Glutamatergic neuron (in vitro differentiated cells): ENCODE measurements around the gene SNX20. TPM values are rescaled to one million over a fixed set of nuclear protein-coding genes. Genes with fewer than 3 reads are reported as not detected.

Experiments
- DNase-seq: peaks from one replicate; pipeline ENCODE4 v3.0.0; 2022
- H3K27ac Mint-ChIP-seq: one replicate; pipeline ENCODE4 v1.8.0; 2020; ENCODE audit warnings: mild to moderate bottlenecking, mixed read lengths, inconsistent platforms; ENCODE audit not compliant: unreplicated experiment
- H3K27me3 Mint-ChIP-seq: one replicate; pipeline ENCODE4 v1.8.0; 2020; ENCODE audit warnings: mild to moderate bottlenecking, moderate library complexity, mixed read lengths, inconsistent platforms; ENCODE audit not compliant: unreplicated experiment
- H3K36me3 Mint-ChIP-seq: one replicate; pipeline ENCODE4 v1.8.0; 2020; ENCODE audit warnings: mild to moderate bottlenecking, mixed read lengths, inconsistent platforms; ENCODE audit not compliant: unreplicated experiment
- H3K4me1 Mint-ChIP-seq: one replicate; pipeline ENCODE4 v1.8.0; 2020; ENCODE audit warnings: mild to moderate bottlenecking, low read depth, mixed read lengths, inconsistent platforms; ENCODE audit not compliant: unreplicated experiment
- H3K4me3 Mint-ChIP-seq: one replicate; pipeline ENCODE4 v1.8.0; 2020; ENCODE audit warnings: mild to moderate bottlenecking, mixed read lengths, inconsistent platforms; ENCODE audit not compliant: unreplicated experiment
- H3K9me3 Mint-ChIP-seq: one replicate; pipeline ENCODE4 v1.8.0; 2020; ENCODE audit warnings: mild to moderate bottlenecking, moderate library complexity, mixed read lengths, inconsistent platforms; ENCODE audit not compliant: unreplicated experiment
- total RNA-seq: library from RNA; stranded (reverse); fragmentation: NEBNext Ultra II Directional; extraction: Animal tissue kit (Norgen Biotek cat#: 25700); gene quantifications from one replicate; pipeline ENCODE4 v1.2.1, GENCODE V29; 2021; ENCODE audit not compliant: unreplicated experiment
- TF ChIP-seq, protein P1 (sequence below): fragments of 200-600 bp; sonication (generic); IDR thresholded peaks from one replicate; pipeline ENCODE4 v1.5.0; 2021; ENCODE audit not compliant: partially characterized antibody, unreplicated experiment

The SNX20 gene
- total RNA-seq, 1 donor from 2014 or later, result not detected

DNA sequence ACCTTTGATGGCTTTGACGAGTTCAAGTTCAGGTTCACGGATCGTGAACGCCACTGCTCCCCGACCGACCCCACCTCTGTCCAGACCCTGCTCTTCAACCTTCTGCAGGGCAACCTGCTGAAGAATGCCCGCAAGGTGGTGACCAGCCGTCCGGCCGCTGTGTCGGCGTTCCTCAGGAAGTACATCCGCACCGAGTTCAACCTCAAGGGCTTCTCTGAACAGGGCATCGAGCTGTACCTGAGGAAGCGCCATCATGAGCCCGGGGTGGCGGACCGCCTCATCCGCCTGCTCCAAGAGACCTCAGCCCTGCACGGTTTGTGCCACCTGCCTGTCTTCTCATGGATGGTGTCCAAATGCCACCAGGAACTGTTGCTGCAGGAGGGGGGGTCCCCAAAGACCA is 29.9 kb upstream of the SNX20 start:
- H3K4me3 Mint-ChIP-seq, result no peak overlapping the region
- peaks cover 2% of the 10 kb centered on the region for H3K27me3 Mint-ChIP-seq
- no peak for DNase-seq
- no peaks in the 10 kb centered on the region for H3K4me1 Mint-ChIP-seq
- TF ChIP-seq, protein P1, sequence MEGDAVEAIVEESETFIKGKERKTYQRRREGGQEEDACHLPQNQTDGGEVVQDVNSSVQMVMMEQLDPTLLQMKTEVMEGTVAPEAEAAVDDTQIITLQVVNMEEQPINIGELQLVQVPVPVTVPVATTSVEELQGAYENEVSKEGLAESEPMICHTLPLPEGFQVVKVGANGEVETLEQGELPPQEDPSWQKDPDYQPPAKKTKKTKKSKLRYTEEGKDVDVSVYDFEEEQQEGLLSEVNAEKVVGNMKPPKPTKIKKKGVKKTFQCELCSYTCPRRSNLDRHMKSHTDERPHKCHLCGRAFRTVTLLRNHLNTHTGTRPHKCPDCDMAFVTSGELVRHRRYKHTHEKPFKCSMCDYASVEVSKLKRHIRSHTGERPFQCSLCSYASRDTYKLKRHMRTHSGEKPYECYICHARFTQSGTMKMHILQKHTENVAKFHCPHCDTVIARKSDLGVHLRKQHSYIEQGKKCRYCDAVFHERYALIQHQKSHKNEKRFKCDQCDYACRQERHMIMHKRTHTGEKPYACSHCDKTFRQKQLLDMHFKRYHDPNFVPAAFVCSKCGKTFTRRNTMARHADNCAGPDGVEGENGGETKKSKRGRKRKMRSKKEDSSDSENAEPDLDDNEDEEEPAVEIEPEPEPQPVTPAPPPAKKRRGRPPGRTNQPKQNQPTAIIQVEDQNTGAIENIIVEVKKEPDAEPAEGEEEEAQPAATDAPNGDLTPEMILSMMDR, result no peak
- peaks cover 1% of the 10 kb centered on the region for H3K9me3 Mint-ChIP-seq
- H3K36me3 Mint-ChIP-seq, result peaks cover 4% of the 10 kb centered on the region
- no peak overlapping the region for H3K27ac Mint-ChIP-seq

GRCh38 chr16:50709980-50710379 is 28.9 kb upstream of the SNX20 start:
- Mint-ChIP-seq H3K27ac (no peak overlapping the region), H3K36me3 (peaks cover 11% of the 10 kb centered on the region), H3K4me3 (no peak overlapping the region), H3K9me3 (peaks cover 1% of the 10 kb centered on the region), H3K4me1 (no peaks in the 10 kb centered on the region), H3K27me3 (peaks cover 2% of the 10 kb centered on the region)
- TF ChIP-seq, protein P1, result no peak
- DNase-seq, result no peak

DNA sequence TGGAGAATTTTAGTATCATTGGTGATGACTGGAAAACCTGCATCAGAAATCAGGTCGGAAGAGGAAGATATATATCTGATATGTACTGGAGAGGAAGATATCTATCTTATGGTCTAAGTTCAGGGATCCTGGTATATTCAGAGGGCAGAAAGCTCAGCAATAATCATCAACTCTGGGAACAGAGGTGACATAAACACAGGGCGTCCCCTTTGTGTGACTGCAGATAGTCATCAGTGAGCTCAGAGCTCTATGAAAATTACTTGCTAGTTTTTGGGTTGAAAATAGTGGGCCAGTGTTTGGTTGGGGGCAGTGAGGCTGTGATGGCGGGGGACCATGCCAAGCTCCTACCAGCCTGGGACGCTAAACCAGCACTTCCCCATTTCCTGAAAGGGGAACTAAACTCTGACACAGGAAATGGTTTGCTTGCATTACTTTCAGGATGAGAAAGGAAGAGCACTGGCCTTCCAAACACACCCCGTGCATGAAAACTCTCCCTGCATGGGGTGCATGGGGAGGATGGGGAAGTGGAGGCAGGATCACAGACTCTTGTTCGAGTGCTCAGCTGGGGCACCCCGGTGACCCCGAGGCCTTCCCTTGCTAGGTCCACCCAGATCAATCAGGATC is 28.1 kb upstream of the SNX20 start:
- Mint-ChIP-seq H3K4me3 (no peak overlapping the region), H3K36me3 (peaks cover 16% of the 10 kb centered on the region), H3K27ac (no peak overlapping the region), H3K4me1 (no peaks in the 10 kb centered on the region), H3K27me3 (peaks cover 2% of the 10 kb centered on the region), H3K9me3 (peaks cover 3% of the 10 kb centered on the region)
- TF ChIP-seq, protein P1, result no peak
- DNase-seq, result no peak

- no peak overlapping the region for H3K27ac Mint-ChIP-seq
- H3K9me3 Mint-ChIP-seq, result peaks cover 5% of the 10 kb centered on the region
- DNase-seq, result no peak
- no peaks in the 10 kb centered on the region for H3K4me1 Mint-ChIP-seq
- H3K36me3 Mint-ChIP-seq, result peaks cover 20% of the 10 kb centered on the region
- H3K4me3 Mint-ChIP-seq, result no peak overlapping the region
- H3K27me3 Mint-ChIP-seq, result peaks cover 2% of the 10 kb centered on the region
- TF ChIP-seq, protein P1, result no peak
These were observed 27.4 kb upstream of the SNX20 start for GRCh38 chr16:50708373-50709060.

DNA sequence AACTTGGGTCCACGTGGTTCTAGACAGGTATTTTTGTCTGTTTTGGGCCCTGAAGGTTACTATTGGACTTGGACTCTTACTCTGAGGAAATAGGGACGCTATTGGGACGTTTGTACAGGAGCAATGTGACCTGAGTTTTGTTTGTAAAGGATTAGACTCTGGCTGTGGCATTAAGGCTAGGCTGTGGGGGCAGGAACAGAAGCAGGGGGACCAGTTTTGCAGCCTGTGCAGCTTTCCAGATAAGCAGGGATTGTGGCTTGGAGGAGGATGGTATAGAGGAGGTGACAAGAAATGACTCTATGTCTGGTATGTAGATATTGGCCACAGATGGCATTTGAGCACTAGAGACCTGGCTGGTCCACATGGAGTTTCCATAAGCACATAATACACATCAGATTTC is 25.1 kb upstream of the SNX20 start:
- H3K27me3 Mint-ChIP-seq, result no peaks in the 10 kb centered on the region
- peaks cover 20% of the 10 kb centered on the region for H3K36me3 Mint-ChIP-seq
- H3K9me3 Mint-ChIP-seq, result peaks cover 4% of the 10 kb centered on the region
- TF ChIP-seq, protein P1, result no peak
- no peak overlapping the region for H3K4me3 Mint-ChIP-seq
- no peak overlapping the region for H3K27ac Mint-ChIP-seq
- H3K4me1 Mint-ChIP-seq, result no peaks in the 10 kb centered on the region
- no peak for DNase-seq
